Skeletal muscle satellite cell (primary cell): ENCODE measurements around the gene C6orf47.

Source experiments
- H3K27me3 ChIP-seq: 2 replicates; pipeline ENCODE4 v1.7.0; 2013; ENCODE audit warnings: low read length; ENCODE audit not compliant: control insufficient read depth, insufficient read depth
- H3K36me3 ChIP-seq: 2 replicates; pipeline ENCODE4 v1.7.0; 2013; ENCODE audit warnings: mild to moderate bottlenecking, control low read depth, low read length; ENCODE audit not compliant: insufficient read depth
- H3K4me1 ChIP-seq: 2 replicates; pipeline ENCODE4 v1.7.0; 2013; ENCODE audit warnings: low read length; ENCODE audit not compliant: control insufficient read depth, insufficient read depth
- H3K4me2 ChIP-seq: 2 replicates; pipeline ENCODE4 v1.7.0; 2013; ENCODE audit warnings: mild to moderate bottlenecking, low read length
- H3K4me3 ChIP-seq: 2 replicates; pipeline ENCODE4 v1.7.0; 2013; ENCODE audit warnings: low read length
- H3K9ac ChIP-seq: 2 replicates; pipeline ENCODE4 v1.7.0; 2013; ENCODE audit warnings: mild to moderate bottlenecking, low read depth, low read length, moderate library complexity
- H3K9me3 ChIP-seq: replicated peaks from 2 replicates; pipeline ENCODE4 v1.7.0; 2013; ENCODE audit warnings: mild to moderate bottlenecking, control low read depth, low read length

Gene C6orf47

GRCh38 chr6:31636698-31637596, 23.6 kb downstream of the C6orf47 start:
- H3K27me3 ChIP-seq, result no peaks in the 10 kb centered on the region
- no peak overlapping the region for H3K9ac ChIP-seq
- H3K4me2 ChIP-seq, result no peak overlapping the region
- no peak overlapping the region for H3K4me3 ChIP-seq
- peaks cover 14% of the 10 kb centered on the region for H3K4me1 ChIP-seq
- no peaks in the 10 kb centered on the region for H3K9me3 ChIP-seq
- peaks cover 91% of the 10 kb centered on the region for H3K36me3 ChIP-seq

DNA sequence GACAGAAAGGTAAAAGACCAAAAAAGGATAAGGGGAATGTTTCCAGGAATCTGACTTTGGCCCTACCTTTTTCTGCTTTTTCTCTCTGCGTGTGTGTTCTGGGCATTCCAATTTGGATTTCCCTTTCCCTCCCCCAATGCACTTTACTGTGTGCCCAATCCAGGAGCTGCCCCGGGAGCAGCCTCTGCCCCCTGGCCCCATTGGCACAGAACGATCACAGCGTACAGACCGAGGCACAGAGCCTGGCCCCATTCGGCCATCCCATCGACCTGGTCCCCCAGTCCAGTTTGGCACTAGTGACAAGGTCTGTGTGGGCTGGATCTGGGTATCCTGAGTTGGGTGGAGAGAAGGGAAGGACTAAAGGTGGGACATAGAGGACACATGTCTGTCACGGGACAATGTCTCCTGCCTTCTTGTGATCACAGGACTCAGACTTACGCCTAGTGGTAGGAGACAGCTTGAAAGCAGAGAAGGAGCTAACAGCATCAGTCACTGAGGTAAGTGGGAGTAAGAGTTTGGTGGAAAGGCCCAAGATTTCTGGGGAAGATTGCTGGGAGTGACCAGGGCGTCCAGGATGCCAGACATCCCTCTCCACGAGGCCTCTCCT, 25.5 kb downstream of the C6orf47 start:
- Histone ChIP-seq H3K4me3 (no peak overlapping the region), H3K4me1 (peaks cover 12% of the 10 kb centered on the region), H3K9me3 (no peaks in the 10 kb centered on the region), H3K27me3 (no peaks in the 10 kb centered on the region), H3K9ac (no peak overlapping the region), H3K4me2 (no peak overlapping the region), H3K36me3 (peaks cover 90% of the 10 kb centered on the region)

GRCh38 chr6:31634131-31634530, 26.4 kb downstream of the C6orf47 start:
- Histone ChIP-seq H3K27me3 (no peaks in the 10 kb centered on the region), H3K9ac (no peak overlapping the region), H3K36me3 (peaks cover 90% of the 10 kb centered on the region), H3K4me2 (no peak overlapping the region), H3K9me3 (no peaks in the 10 kb centered on the region), H3K4me3 (no peak overlapping the region), H3K4me1 (peaks cover 4% of the 10 kb centered on the region)

- Histone ChIP-seq H3K27me3 (no peaks in the 10 kb centered on the region), H3K9ac (no peak overlapping the region), H3K4me1 (no peaks in the 10 kb centered on the region), H3K4me3 (no peak overlapping the region), H3K36me3 (peaks cover 90% of the 10 kb centered on the region), H3K9me3 (no peaks in the 10 kb centered on the region), H3K4me2 (no peak overlapping the region)
Observed at GRCh38 chr6:31633447-31633846, 27.1 kb downstream of the C6orf47 start.

- no peaks in the 10 kb centered on the region for H3K9me3 ChIP-seq
- no peak overlapping the region for H3K9ac ChIP-seq
- no peaks in the 10 kb centered on the region for H3K4me1 ChIP-seq
- no peak overlapping the region for H3K4me3 ChIP-seq
- H3K4me2 ChIP-seq, result no peak overlapping the region
- peaks cover 95% of the 10 kb centered on the region for H3K36me3 ChIP-seq
- H3K27me3 ChIP-seq, result no peaks in the 10 kb centered on the region
Observed at GRCh38 chr6:31632279-31632946, 28.2 kb downstream of the C6orf47 start.

- no peaks in the 10 kb centered on the region for H3K9me3 ChIP-seq
- H3K4me3 ChIP-seq, result no peak overlapping the region
- H3K27me3 ChIP-seq, result no peaks in the 10 kb centered on the region
- peaks cover 96% of the 10 kb centered on the region for H3K36me3 ChIP-seq
- no peak overlapping the region for H3K4me2 ChIP-seq
- no peaks in the 10 kb centered on the region for H3K4me1 ChIP-seq
- no peak overlapping the region for H3K9ac ChIP-seq
Observed at GRCh38 chr6:31631681-31632278, 28.8 kb downstream of the C6orf47 start.

DNA sequence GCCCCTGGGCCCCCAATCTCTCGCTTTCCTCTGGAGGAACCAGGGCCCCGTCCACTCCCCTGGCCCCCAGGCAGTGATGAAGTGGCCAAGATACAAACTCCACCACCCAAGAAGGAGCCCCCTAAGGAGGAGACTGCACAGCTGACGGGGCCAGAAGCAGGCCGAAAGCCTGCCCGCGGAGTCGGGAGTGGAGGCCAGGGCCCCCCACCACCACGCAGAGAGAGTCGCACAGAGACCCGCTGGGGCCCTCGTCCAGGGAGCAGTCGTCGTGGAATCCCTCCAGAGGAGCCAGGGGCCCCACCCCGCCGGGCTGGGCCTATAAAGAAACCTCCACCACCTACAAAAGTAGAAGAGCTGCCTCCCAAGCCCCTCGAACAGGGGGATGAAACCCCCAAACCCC, 29.4 kb downstream of the C6orf47 start:
- H3K9me3 ChIP-seq, result no peaks in the 10 kb centered on the region
- H3K4me1 ChIP-seq, result no peaks in the 10 kb centered on the region
- H3K4me3 ChIP-seq, result no peak overlapping the region
- no peak overlapping the region for H3K4me2 ChIP-seq
- no peak overlapping the region for H3K9ac ChIP-seq
- H3K36me3 ChIP-seq, result peaks cover 96% of the 10 kb centered on the region
- no peaks in the 10 kb centered on the region for H3K27me3 ChIP-seq

- Histone ChIP-seq H3K4me2 (no peak overlapping the region), H3K36me3 (peaks cover 96% of the 10 kb centered on the region), H3K9ac (no peak overlapping the region), H3K9me3 (no peaks in the 10 kb centered on the region), H3K4me3 (no peak overlapping the region), H3K4me1 (no peaks in the 10 kb centered on the region), H3K27me3 (no peaks in the 10 kb centered on the region)
Observed at GRCh38 chr6:31630177-31630934, 30.2 kb downstream of the C6orf47 start.

DNA sequence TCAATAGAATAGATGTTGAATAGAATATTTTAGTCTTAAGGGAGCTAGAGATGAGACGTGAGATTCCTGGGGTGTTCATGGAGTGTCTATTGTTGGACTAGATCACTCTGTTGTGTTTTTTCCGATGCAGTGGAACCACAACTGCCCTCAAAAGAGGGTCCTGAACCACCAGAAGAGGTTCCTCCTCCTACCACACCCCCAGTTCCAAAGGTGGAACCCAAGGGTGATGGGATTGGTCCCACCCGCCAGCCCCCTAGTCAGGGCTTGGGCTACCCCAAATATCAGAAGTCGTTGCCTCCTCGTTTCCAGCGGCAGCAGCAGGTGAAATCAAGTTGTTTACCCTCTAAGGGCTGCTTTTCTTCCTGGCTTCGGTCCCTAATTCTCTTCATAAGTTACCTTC, 31.6 kb downstream of the C6orf47 start:
- Histone ChIP-seq H3K4me1 (no peaks in the 10 kb centered on the region), H3K9me3 (no peaks in the 10 kb centered on the region), H3K4me2 (no peak overlapping the region), H3K27me3 (no peaks in the 10 kb centered on the region), H3K36me3 (peaks cover 95% of the 10 kb centered on the region), H3K9ac (no peak overlapping the region), H3K4me3 (no peak overlapping the region)

DNA sequence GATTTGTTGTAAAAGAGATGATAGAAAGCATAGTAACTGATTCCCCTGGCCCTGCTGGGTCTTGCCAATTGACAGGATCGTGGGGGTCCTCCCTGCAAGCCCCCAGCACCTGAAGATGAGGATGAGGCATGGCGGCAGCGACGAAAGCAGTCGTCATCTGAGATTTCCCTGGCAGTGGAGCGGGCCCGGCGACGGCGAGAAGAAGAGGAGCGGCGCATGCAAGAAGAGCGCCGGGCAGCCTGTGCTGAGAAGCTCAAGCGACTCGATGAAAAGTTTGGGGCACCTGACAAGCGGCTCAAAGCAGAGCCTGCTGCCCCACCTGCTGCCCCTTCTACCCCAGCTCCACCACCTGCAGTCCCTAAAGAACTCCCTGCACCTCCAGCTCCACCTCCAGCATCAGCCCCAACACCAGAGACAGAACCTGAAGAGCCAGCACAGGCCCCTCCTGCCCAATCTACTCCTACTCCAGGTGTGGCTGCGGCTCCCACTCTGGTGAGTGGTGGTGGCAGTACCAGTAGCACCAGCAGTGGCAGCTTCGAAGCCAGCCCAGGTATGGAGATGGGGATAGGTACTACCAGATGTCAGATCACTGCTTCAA, 32.8 kb downstream of the C6orf47 start:
- Histone ChIP-seq H3K27me3 (no peaks in the 10 kb centered on the region), H3K4me3 (no peak overlapping the region), H3K36me3 (peaks cover 95% of the 10 kb centered on the region), H3K4me1 (peaks cover 3% of the 10 kb centered on the region), H3K9ac (no peak overlapping the region), H3K9me3 (no peaks in the 10 kb centered on the region), H3K4me2 (no peak overlapping the region)
